HCT116 (cell line): Measurements from ENCODE around the gene FGF22. TPM values are rescaled to one million over a fixed set of nuclear protein-coding genes. Genes with fewer than 3 reads are reported as not detected.

ENCODE experiments used
- ATAC-seq: fragments of 200-7000 bp; cut with Tn5 transposase; 2 replicates; pipeline ENCODE4 v1.9.1; 2020; ENCODE audit warnings: mild to moderate bottlenecking, moderate library complexity
- BruUV-seq: library from RNA; stranded (reverse); fragments of 400-500 nt; replicated peaks from 2 replicates; lab custom pipeline; 2021; lab: Mats Ljungman, UMichigan
- CTCF ChIA-PET: fragments of 300-600 bp; sonication (Branson Sonifier 250); formaldehyde crosslinking; loops from one replicate; lab custom pipeline; 2021; ENCODE audit warnings: antibody characterized with exemption; lab: Charles Lee
- POLR2A ChIA-PET: fragments of 300-600, 350-600 bp; sonication (Branson Sonifier 250); formaldehyde crosslinking; loops from one replicate; lab custom pipeline; 2021; ENCODE audit warnings: antibody characterized with exemption; lab: Charles Lee
- RAD21 ChIA-PET, 2 experiments: fragments of 300-600 bp; sonication (Branson Sonifier 250); formaldehyde crosslinking; loops; one replicate each; lab custom pipeline; 2023; ENCODE audit warnings: low total read pairs in 2 of 2; ENCODE audit not compliant: uncharacterized antibody in 2 of 2, unreplicated experiment in 2 of 2, low non-redundant PET in 1 of 2; lab: Charles Lee
- DNase-seq: peaks from one replicate; pipeline ENCODE4 v3.0.0-alpha.2; 2010; ENCODE audit warnings: low read depth, low spot score
- H2AFZ ChIP-seq: fragments of 200-600 bp; shearing (Covaris generic), sonication (generic); 2 replicates; pipeline ENCODE4 v1.6.1; 2017; ENCODE audit warnings: low read depth, mixed run types, mixed read lengths, antibody characterized with exemption, low read length; ENCODE audit not compliant: poor library complexity, severe bottlenecking
- H3K27ac ChIP-seq: 2 replicates; pipeline ENCODE4 v1.5.1; 2012; ENCODE audit warnings: low read depth, low read length
- H3K27me3 ChIP-seq: fragments of 200-600 bp; sonication (generic); 2 replicates; pipeline ENCODE4 v1.6.1; 2016; ENCODE audit warnings: mixed run types, low read length, mixed read lengths; ENCODE audit not compliant: insufficient read depth
- H3K36me3 ChIP-seq, 2 experiments: fragments of 200-500 bp in 1 of 2; fragments of 200-600 bp in 1 of 2; sonication (Bioruptor generic) in 1 of 2; sonication (generic) in 1 of 2; 2 replicates each; pipeline versions ENCODE4 v1.5.1 to v1.6.1; 2014 to 2016; ENCODE audit warnings: low read length in 2 of 2, inconsistent platforms in 1 of 2, mixed read lengths in 1 of 2, mixed run types in 1 of 2; ENCODE audit not compliant: insufficient read depth in 2 of 2, control insufficient read depth in 1 of 2
- H3K4me1 ChIP-seq, 2 experiments: fragments of 200-600 bp in 1 of 2; sonication (generic) in 1 of 2; 2 replicates each; pipeline versions ENCODE4 v1.5.1 to v1.6.1; 2012 to 2017; ENCODE audit warnings: low read length in 2 of 2, inconsistent platforms in 1 of 2, mild to moderate bottlenecking in 1 of 2, mixed read lengths in 1 of 2, mixed run types in 1 of 2, moderate library complexity in 1 of 2; ENCODE audit not compliant: insufficient read depth in 2 of 2, control insufficient read depth in 1 of 2
- H3K4me2 ChIP-seq: fragments of 200-600 bp; sonication (generic); 2 replicates; pipeline ENCODE4 v1.6.1; 2017; ENCODE audit warnings: mixed run types, low read length, mixed read lengths
- H3K4me3 ChIP-seq, 2 experiments: fragments of 200-600 bp in 1 of 2; sonication (generic) in 1 of 2; replicated peaks in 1 of 2; 2 replicates each; pipeline ENCODE4 v1.5.1; 2011 to 2016; ENCODE audit warnings: low read length in 2 of 2, control low read depth in 1 of 2, low read depth in 1 of 2, mild to moderate bottlenecking in 1 of 2, mixed read lengths in 1 of 2, mixed run types in 1 of 2
- H3K79me2 ChIP-seq: fragments of 200-600 bp; sonication (generic); 2 replicates; pipeline ENCODE4 v1.6.1; 2017; ENCODE audit warnings: mild to moderate bottlenecking, mixed run types, low read length, moderate library complexity, mixed read lengths; ENCODE audit not compliant: insufficient read depth
- H3K9ac ChIP-seq: fragments of 200-600 bp; sonication (generic); 2 replicates; pipeline ENCODE4 v1.6.1; 2016; ENCODE audit warnings: low read length, mixed read lengths
- H3K9me2 ChIP-seq: fragments of 200-600 bp; sonication (generic), shearing (Covaris generic); 2 replicates; pipeline ENCODE4 v1.6.1; 2017; ENCODE audit warnings: mixed run types, mild to moderate bottlenecking, moderate library complexity; ENCODE audit not compliant: insufficient read depth
- H3K9me3 ChIP-seq, 2 experiments: fragments of 200-500 bp in 1 of 2; fragments of 200-600 bp in 1 of 2; sonication (Bioruptor generic) in 1 of 2; sonication (generic) in 1 of 2; 2 replicates each; pipeline ENCODE4 v1.6.1; 2014 to 2017; ENCODE audit warnings: low read length in 2 of 2, mixed read lengths in 2 of 2, inconsistent platforms in 1 of 2, low read depth in 1 of 2, mild to moderate bottlenecking in 1 of 2, mixed run types in 1 of 2, moderate library complexity in 1 of 2; ENCODE audit not compliant: control insufficient read depth in 1 of 2, insufficient read depth in 1 of 2
- H4K20me1 ChIP-seq: fragments of 200-600 bp; sonication (generic), shearing (Covaris generic); 2 replicates; pipeline ENCODE4 v1.6.1; 2017; ENCODE audit warnings: mixed run types, mild to moderate bottlenecking, moderate library complexity; ENCODE audit not compliant: insufficient read depth
- CBX3 ChIP-seq: IDR thresholded peaks from 2 replicates; pipeline ENCODE4 v1.6.1; 2012; ENCODE audit warnings: low read depth
- CEBPB ChIP-seq: IDR thresholded peaks from 2 replicates; pipeline ENCODE4 v1.6.1; 2012; ENCODE audit warnings: low read depth
- ELF1 ChIP-seq: IDR thresholded peaks from 2 replicates; pipeline ENCODE4 v1.6.1; 2012; ENCODE audit warnings: low read depth, borderline replicate concordance
- EZH2 ChIP-seq: fragments of 200-600 bp; sonication (generic); IDR thresholded peaks from 2 replicates; pipeline ENCODE4 v1.6.1; 2017; ENCODE audit warnings: antibody characterized with exemption, mixed run types
- FOSL1 ChIP-seq: IDR thresholded peaks from 2 replicates; pipeline ENCODE4 v1.6.1; 2012; ENCODE audit warnings: low read depth
- MAX ChIP-seq: IDR thresholded peaks from 2 replicates; pipeline ENCODE4 v1.6.1; 2012
- RAD21 ChIP-seq: IDR thresholded peaks from 2 replicates; pipeline ENCODE4 v1.6.1; 2012; ENCODE audit warnings: low read depth, mild to moderate bottlenecking
- SIN3A ChIP-seq: IDR thresholded peaks from 2 replicates; pipeline ENCODE4 v1.6.1; 2012; ENCODE audit warnings: low read depth
- SP1 ChIP-seq: IDR thresholded peaks from 2 replicates; pipeline ENCODE4 v1.6.1; 2012; ENCODE audit warnings: low read depth
- TCF7L2 ChIP-seq: IDR thresholded peaks from 2 replicates; pipeline ENCODE4 v1.7.0; 2011; ENCODE audit warnings: borderline replicate concordance, inconsistent platforms; ENCODE audit not compliant: insufficient read depth, insufficient read length; ENCODE audit errors: extremely low read depth
- YY1 ChIP-seq: IDR thresholded peaks from 2 replicates; pipeline ENCODE4 v1.6.1; 2011; ENCODE audit warnings: low read length, low read depth, moderate library complexity, mild to moderate bottlenecking; ENCODE audit not compliant: insufficient replicate concordance; ENCODE audit errors: extremely low read depth
- ZBTB33 ChIP-seq: IDR thresholded peaks from 2 replicates; pipeline ENCODE4 v1.6.1; 2011; ENCODE audit warnings: mild to moderate bottlenecking, low read length, moderate library complexity; ENCODE audit not compliant: insufficient replicate concordance; ENCODE audit errors: extremely low read depth
- ZFX ChIP-seq: fragments of 450-650 bp; IDR thresholded peaks from 2 replicates; pipeline ENCODE4 v1.6.1; 2017
- intact Hi-C: fragments of 100-400 bp; cut with micrococcal nuclease; formaldehyde crosslinking; loops from 2 replicates; pipeline ENCODE4 v1.10.0; 2022
- total RNA-seq: library from RNA; stranded (reverse); gene quantifications from one replicate; pipeline ENCODE4 v1.2.1, GENCODE V29; 2021; ENCODE audit not compliant: unreplicated experiment
- TF ChIP-seq, protein P1 (sequence below): IDR thresholded peaks from 2 replicates; pipeline ENCODE4 v1.6.1; 2012

The FGF22 gene
- total RNA-seq, 1 experiment from 2014 or later = 1.5 TPM

DNA sequence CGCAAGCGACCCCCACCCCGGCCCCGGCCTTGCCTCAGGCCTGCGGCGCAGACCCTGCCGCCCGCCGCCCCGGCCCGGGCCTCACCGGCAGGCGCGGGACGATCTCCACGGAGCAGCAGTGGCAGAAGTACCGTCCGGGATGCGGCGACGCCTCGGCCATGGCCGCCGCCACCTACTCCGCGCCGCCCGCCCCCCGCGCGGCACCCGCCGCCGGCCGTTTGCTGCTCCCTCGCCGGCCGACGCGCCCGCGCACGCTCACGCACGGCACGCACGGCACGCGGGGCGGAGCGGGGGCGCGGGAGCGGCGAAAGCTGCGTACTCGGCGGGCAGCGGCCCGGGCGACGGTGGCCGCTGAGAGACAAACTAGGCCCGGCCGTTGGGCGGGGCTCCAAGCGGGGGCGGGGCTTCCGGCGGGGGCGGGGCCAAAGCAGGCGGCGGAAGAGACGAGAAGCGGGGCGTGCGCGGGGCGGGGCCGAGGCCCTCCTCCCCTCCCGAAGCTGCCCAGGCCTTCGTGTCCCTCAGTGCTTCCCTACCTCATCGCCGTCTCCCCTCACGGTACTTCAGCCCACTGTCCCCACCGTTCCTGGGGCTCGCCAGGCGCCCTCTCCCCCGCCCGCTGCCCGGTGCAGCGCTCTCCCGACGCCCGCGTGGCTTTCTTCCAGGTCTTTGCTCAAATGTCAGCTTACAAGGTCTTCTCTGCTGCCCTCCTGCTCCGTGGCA is 23.4 kb downstream of the FGF22 start, which contains the start of gene RNF126 (continued):
- TF ChIP-seq TCF7L2 (peak; percentile 9), YY1 (peak; percentile 75), RAD21 (no peak)

DNA sequence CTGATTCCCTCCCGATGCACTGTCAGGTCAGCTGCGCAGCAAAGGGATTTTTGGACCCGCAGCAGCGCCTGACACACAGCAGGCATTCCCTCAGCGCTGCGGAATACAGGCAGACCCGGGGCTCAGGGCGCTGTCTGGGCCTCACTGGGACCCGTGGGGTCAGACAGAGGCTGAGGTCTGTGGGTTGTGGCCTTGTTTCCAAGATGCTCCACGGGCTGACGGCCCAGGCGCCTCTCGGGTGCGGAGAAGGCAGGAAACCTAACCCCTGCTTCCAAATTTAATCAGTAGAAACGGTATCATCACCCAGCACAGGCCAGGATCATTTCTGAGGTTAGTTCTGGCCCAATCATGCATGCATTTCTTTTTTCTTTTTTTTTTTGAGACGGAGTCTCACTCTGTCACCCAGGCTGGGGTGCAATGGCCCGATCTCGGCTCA is 24.0 kb downstream of the FGF22 start:
- DNase-seq (no peak), ATAC-seq (no peak; the same call in 1 of the 2 replicates)
- ChIA-PET POLR2A (interaction anchor here (1.0 to 1.2 kb wide), 4 partner anchors 12 to 252 kb away, joined by 3 to 5 read pairs (median 4); partner anchors contain the start of gene FSTL3), CTCF (interaction anchor here (0.6 to 1.6 kb wide), 7 partner anchors 14 to 157 kb away, joined by 3 to 19 read pairs (median 4); no protein-coding TSS in a partner anchor), RAD21 (interaction anchor here (0.7 to 1.0 kb wide), 2 partner anchors 13 to 71 kb away, joined by 3 to 6 read pairs; no protein-coding TSS in a partner anchor)
- Histone ChIP-seq H3K4me3 (peak overlapping the region; percentile 55 to 72), H3K27ac (peak overlapping the region; percentile 99), H3K9ac (peak overlapping the region; percentile 83), H3K36me3 (peaks cover 0 to 7% of the 10 kb centered on the region in 2 experiments; a peak in 2 of 4 replicates), H3K4me1 (peaks cover 18 to 35% of the 10 kb centered on the region in 2 experiments), H3K27me3 (no peaks in the 10 kb centered on the region), H3K9me3 (no peaks in the 10 kb centered on the region), H2AFZ (no peak overlapping the region), H3K4me2 (peak overlapping the region; percentile 99), H4K20me1 (peaks cover 5% of the 10 kb centered on the region; the same call in 1 of the 2 replicates), H3K9me2 (no peaks in the 10 kb centered on the region), H3K79me2 (peaks cover 42% of the 10 kb centered on the region)
- TF ChIP-seq CBX3 (no peak), YY1 (no peak), EZH2 (no peak), MAX (no peak; the same call in 1 of the 2 replicates), ZFX (no peak), CEBPB (no peak), ZBTB33 (no peak), RAD21 (no peak), ELF1 (no peak), SP1 (no peak), FOSL1 (no peak), SIN3A (no peak), TCF7L2 (no peak)
- TF ChIP-seq, protein P1, sequence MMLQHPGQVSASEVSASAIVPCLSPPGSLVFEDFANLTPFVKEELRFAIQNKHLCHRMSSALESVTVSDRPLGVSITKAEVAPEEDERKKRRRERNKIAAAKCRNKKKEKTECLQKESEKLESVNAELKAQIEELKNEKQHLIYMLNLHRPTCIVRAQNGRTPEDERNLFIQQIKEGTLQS = no peak
- intact Hi-C loops = loop anchor here (2.0 kb wide), 1 partner anchor 133 kb away; the partner anchor contains the start of gene PTBP1
- BruUV-seq = TSS peak; percentile 54
